ENCODE measurements around the gene RS1.

The RS1 gene

GRCh38 chrX:18613930-18614639 is 57.8 kb downstream of the RS1 start:
- DNase-seq (ENCODE audit: extremely low read depth in 1 of 2, low read depth in 1 of 2), result no peak

DNA sequence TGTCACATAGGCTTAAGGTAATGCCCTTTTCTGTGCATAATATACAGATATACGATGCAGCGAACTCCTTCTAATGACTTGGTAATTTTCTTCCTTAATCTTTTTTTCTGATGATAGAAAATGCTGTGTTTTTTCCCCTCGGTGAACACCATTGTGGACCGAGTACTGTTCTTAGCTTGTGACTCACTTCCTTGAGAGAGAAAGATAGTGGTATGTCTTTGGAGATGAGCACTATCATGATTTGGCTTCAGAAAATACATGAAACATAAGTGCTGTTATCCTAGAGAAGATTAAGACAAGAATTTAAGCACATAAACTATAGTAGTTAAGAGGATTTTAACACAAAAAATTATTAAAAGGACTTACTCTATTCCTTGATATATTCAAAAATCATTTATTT is 63.9 kb downstream of the RS1 start:
- DNase-seq (ENCODE audit: extremely low read depth in 1 of 2, low read depth in 1 of 2), result no peak

- DNase-seq (ENCODE audit: extremely low read depth in 1 of 2, low read depth in 1 of 2), result no peak
These were observed 73.5 kb downstream of the RS1 start for GRCh38 chrX:18598413-18598812.

- DNase-seq (ENCODE audit: extremely low read depth in 1 of 2, low read depth in 1 of 2), result no peak
These were observed 75.8 kb downstream of the RS1 start for GRCh38 chrX:18596096-18596495.

DNA sequence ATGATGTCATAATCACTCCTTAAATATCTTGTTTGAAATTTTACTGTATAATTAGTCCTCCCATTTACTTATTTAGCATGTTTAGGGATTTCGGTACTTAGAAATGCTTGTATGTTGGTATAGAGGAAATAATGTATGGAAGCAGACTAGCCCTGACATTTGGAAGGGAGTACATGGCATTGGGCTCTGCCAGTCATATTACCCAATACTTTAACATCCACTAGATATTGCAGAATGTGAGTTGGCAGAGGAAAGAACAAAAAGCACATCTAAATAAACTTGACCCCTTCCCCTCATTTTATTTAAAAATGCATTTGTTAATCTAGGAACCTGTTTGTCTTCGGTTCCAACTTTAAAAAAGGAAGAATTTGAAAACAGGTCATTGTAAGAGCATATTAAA is 77.8 kb downstream of the RS1 start:
- DNase-seq (ENCODE audit: extremely low read depth in 1 of 2, low read depth in 1 of 2), result no peak

DNA sequence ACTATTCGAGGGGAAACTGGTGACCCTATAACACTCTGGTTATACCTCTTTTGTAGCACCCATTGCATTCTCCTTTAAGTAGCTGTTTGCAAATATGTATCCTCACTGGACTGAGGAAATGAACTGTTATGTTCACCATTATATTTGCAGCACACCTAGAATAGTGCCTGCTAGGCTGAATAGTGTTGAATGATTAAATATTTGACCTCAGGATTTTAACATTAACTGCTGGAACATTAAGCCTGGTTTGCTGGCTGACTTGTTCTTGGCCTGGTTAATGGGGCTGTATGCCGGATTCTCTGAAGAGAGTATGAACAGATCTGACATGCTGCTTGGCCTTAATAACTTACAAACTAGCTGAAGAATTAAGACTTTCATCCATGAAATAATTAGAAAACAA is 80.1 kb downstream of the RS1 start:
- no peak for DNase-seq (ENCODE audit: extremely low read depth in 1 of 2, low read depth in 1 of 2)
